ENCODE results near the gene SLC6A3.

DNA sequence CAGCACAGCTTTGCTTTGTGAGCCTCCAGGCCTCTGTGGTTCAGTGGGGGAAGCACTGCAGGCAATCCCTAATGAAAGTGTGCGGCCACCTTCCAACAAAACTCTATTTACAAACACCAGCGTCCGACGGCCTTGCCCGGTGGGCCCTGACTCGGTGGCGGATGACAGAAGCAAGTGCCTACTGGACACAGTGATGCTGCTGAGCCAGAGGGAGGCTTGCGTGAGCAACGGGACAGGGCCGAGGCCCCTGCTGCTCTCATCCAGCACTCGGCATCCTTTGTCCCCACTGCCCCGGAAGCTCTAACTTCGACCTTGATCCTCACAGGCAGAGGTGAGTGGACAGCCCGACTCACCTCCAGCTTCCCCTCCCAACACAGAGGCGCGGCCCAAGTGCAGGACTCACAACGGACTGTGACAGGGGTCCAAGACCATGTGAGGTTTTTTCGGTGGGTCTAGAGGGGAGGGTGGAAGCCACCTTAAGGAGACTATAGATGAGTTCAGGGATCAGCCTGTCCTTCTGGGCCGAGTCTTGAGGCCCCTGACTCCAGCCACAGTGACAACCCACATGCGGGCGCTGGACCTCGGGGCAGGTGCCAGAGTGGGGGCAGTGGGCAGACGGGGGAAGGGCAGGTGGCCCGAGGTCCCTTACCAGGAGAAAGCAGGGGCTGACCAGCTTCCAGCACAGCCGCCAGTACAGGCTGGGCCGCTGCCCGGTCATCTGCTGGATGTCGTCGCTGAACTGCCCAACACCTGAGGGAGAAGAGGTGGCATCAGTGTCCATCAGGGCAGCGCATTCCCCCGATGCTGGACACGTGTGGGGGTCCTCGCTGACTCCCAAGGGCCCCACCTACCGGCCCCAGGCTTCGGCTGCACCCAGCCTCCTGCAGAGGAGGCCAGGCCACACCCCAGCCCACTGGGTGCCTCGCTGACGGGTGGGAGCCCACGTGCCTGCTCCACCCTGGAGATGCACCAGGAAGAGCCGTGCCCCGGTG lies 39.4 kb downstream of the SLC6A3 start:
- TF ChIP-seq POLR2AphosphoS5 (IDR thresholded peaks at IDR 0.05), result no peak
- TF ChIP-seq, protein P1, sequence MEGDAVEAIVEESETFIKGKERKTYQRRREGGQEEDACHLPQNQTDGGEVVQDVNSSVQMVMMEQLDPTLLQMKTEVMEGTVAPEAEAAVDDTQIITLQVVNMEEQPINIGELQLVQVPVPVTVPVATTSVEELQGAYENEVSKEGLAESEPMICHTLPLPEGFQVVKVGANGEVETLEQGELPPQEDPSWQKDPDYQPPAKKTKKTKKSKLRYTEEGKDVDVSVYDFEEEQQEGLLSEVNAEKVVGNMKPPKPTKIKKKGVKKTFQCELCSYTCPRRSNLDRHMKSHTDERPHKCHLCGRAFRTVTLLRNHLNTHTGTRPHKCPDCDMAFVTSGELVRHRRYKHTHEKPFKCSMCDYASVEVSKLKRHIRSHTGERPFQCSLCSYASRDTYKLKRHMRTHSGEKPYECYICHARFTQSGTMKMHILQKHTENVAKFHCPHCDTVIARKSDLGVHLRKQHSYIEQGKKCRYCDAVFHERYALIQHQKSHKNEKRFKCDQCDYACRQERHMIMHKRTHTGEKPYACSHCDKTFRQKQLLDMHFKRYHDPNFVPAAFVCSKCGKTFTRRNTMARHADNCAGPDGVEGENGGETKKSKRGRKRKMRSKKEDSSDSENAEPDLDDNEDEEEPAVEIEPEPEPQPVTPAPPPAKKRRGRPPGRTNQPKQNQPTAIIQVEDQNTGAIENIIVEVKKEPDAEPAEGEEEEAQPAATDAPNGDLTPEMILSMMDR (IDR thresholded peaks at IDR 0.05 in 8 of 11, conservative IDR thresholded peaks at IDR 0.05 in 3 of 11), result no peak

Measured in spleen (tissue), 7 donors.